ENCODE data around the gene STIMATE. TPM values are rescaled to one million over a fixed set of nuclear protein-coding genes. Genes with fewer than 3 reads are reported as not detected.

STIMATE gene
- total RNA-seq, 2 donors from 2014 or later: 7.2 to 20.5 TPM

DNA sequence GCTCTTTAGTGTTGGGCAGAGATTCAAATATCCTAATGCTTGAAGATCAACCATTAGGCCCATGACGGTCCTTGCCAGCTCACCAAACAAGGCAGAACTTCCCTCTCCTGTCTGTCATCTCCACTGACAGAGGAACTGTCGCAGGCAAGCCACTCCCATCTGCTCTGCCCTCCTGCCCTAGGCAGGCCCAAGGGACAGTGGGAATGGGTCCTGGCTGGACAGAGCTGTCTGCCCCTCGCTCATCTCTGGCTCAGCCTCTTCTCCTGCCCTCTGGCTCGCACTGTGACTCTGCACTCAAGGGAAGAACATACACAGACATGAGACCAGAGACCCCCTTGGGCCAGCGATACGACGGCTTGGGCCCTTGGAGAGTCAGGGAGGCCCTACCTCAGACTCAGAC lies 54.9 kb downstream of the STIMATE start:
- TF ChIP-seq POLR2A (IDR thresholded peaks at IDR 0.05) (no peak), POLR2AphosphoS5 (IDR thresholded peaks at IDR 0.05) (no peak)
- TF ChIP-seq, protein P1, sequence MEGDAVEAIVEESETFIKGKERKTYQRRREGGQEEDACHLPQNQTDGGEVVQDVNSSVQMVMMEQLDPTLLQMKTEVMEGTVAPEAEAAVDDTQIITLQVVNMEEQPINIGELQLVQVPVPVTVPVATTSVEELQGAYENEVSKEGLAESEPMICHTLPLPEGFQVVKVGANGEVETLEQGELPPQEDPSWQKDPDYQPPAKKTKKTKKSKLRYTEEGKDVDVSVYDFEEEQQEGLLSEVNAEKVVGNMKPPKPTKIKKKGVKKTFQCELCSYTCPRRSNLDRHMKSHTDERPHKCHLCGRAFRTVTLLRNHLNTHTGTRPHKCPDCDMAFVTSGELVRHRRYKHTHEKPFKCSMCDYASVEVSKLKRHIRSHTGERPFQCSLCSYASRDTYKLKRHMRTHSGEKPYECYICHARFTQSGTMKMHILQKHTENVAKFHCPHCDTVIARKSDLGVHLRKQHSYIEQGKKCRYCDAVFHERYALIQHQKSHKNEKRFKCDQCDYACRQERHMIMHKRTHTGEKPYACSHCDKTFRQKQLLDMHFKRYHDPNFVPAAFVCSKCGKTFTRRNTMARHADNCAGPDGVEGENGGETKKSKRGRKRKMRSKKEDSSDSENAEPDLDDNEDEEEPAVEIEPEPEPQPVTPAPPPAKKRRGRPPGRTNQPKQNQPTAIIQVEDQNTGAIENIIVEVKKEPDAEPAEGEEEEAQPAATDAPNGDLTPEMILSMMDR (IDR thresholded peaks at IDR 0.05): no peak
- Histone ChIP-seq H3K4me3 (no peak overlapping the region), H3K9me3 (no peaks in the 10 kb centered on the region), H3K4me1 (replicated peaks) (no peaks in the 10 kb centered on the region), H3K27ac (no peak overlapping the region), H3K27me3 (replicated peaks; ENCODE audit: insufficient read depth) (no peaks in the 10 kb centered on the region), H3K36me3 (no peaks in the 10 kb centered on the region)
- WGBS: 69% methylated on average over 7 of the region's 7 CpGs
- intact Hi-C loops (cut with DNase I): loop anchor here (10.0 kb wide), 1 partner anchor 232 kb away; no protein-coding TSS in a partner anchor
- DNase-seq (ENCODE audit: low spot score): no peak

DNA sequence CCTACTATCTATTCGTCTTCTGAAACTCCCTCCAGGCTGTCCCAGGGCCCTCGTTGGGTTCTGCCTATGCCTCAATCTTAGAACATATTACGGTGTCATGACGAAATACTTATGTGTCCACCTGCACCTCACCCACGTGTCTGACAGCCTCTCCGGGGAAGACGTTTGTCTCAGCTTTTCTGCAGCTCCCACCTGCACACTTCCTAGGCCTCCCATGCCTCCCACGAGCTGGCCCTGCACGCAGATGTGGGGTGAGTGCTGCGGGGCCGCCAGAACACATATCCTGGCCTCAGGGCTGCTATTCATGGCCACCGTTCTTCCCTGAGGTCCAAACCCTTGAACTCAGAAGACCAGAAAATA lies 55.4 kb downstream of the STIMATE start:
- 84% methylated on average over 12 of the region's 12 CpGs for WGBS
- no peaks in the 10 kb centered on the region for H3K4me1 ChIP-seq (replicated peaks)
- intact Hi-C loops (cut with DNase I): loop anchor here (10.0 kb wide), 1 partner anchor 233 kb away; no protein-coding TSS in a partner anchor

DNA sequence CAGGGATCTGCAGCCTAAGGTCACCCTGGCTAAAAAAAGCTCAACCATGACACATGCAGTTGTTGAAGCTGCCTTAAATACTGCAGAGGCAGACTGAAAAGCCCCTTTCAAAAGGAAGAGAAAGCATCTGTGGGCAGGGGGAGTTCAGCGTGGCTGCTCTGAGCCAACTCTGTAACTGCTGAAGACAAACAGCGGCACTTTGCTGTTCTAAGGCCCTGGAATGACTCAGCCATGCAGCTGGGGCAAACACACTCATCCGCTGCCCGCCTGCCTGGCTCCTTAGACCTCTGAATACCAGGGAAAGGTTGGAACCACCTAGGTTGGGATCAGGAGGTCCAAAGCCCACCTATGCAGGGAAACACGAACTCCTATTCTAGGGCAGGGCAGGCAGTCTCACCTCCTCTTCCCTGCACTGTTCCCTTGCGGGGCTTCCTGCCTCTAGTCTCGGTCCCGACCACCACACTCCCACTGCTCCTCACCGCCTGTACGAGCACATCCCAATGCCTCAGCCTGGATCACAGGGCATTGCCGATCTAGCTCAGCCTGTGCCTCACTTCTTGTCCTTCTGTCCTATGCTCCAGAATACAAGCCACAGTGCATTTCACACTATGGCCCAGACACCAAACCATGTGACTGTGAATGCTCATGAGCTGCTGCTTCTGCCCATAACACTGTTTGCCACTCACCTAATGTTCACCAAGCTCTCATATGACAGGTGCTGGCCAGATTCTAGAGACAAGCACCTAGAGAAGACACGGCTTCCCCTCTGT lies 56.0 kb downstream of the STIMATE start:
- no peak overlapping the region for H3K27ac ChIP-seq
- no peak overlapping the region for H3K4me3 ChIP-seq
- intact Hi-C loops (cut with DNase I): loop anchor here (10.0 kb wide), 1 partner anchor 233 kb away; no protein-coding TSS in a partner anchor
- no peaks in the 10 kb centered on the region for H3K36me3 ChIP-seq
- H3K27me3 ChIP-seq (replicated peaks; ENCODE audit: insufficient read depth): no peaks in the 10 kb centered on the region
- DNase-seq (ENCODE audit: low spot score): no peak
- 97% methylated on average over 12 of the region's 12 CpGs for whole genome bisulfite sequencing
- H3K9me3 ChIP-seq: no peaks in the 10 kb centered on the region
- TF ChIP-seq, protein P1 (IDR thresholded peaks at IDR 0.05): no peak
- TF ChIP-seq POLR2A (IDR thresholded peaks at IDR 0.05) (no peak), POLR2AphosphoS5 (IDR thresholded peaks at IDR 0.05) (no peak)
- no peaks in the 10 kb centered on the region for H3K4me1 ChIP-seq (replicated peaks)

More for the DNA sequence above, 55.4 kb downstream of the STIMATE start:
- no peak for DNase-seq (ENCODE audit: low spot score)
- TF ChIP-seq POLR2AphosphoS5 (IDR thresholded peaks at IDR 0.05) (no peak), POLR2A (IDR thresholded peaks at IDR 0.05) (no peak)
- TF ChIP-seq, protein P1 (IDR thresholded peaks at IDR 0.05): no peak
- no peaks in the 10 kb centered on the region for H3K9me3 ChIP-seq
- H3K36me3 ChIP-seq: no peaks in the 10 kb centered on the region
- H3K27ac ChIP-seq: no peak overlapping the region
- H3K27me3 ChIP-seq (replicated peaks; ENCODE audit: insufficient read depth): no peaks in the 10 kb centered on the region
- H3K4me3 ChIP-seq: no peak overlapping the region

DNA sequence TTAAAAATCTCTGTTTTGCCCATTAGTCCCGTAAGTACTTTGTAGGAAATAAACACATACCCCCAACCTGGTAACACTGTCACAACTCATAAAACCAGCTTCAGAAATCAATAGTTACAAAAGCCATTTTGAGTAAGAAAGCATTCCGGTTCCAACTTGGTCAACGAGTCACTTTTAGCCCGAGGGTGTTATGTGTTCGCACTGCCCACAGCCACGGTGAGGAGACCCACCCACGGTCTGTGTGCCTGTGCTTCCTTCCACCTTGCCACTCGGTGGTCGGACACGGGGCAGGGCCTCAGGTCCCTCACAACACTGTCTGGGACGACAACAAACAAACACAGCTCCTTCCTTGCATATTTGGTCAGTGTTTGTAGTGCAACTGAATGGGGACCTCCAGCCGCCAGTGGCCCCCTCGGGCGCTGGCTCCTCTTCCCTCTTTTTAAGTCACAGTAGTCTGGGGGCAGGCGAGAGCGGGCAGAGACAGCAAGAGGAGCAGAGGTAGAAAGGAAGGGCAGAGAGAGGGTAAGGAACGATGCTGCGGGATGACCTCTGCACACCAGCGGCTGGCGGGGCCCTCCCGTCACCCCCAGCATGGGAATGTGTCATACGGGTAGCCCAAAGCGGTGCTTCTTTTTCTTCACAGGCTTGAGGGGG lies 57.3 kb downstream of the STIMATE start:
- intact Hi-C loops (cut with DNase I): loop anchor here (10.0 kb wide), 1 partner anchor 235 kb away; no protein-coding TSS in a partner anchor
- TF ChIP-seq POLR2A (IDR thresholded peaks at IDR 0.05): no peak
- TF ChIP-seq POLR2AphosphoS5 (IDR thresholded peaks at IDR 0.05): no peak
- TF ChIP-seq, protein P1 (IDR thresholded peaks at IDR 0.05): no peak
- WGBS: 88% methylated on average over 22 of the region's 23 CpGs

More for the DNA sequence above, 57.3 kb downstream of the STIMATE start:
- H3K9me3 ChIP-seq: no peaks in the 10 kb centered on the region
- H3K4me3 ChIP-seq: no peak overlapping the region
- H3K27me3 ChIP-seq (replicated peaks; ENCODE audit: insufficient read depth): no peaks in the 10 kb centered on the region
- no peaks in the 10 kb centered on the region for H3K4me1 ChIP-seq (replicated peaks)
- H3K36me3 ChIP-seq: no peaks in the 10 kb centered on the region
- no peak for DNase-seq (ENCODE audit: low spot score)
- no peak overlapping the region for H3K27ac ChIP-seq

Measured in prostate gland (tissue), 2 donors.